ENCODE results near the gene OR7D4.

Gene OR7D4

GRCh38 chr19:9171393-9171991, 47.9 kb downstream of the OR7D4 start:
- H3K27me3 ChIP-seq (ENCODE audit: insufficient read depth, low read length): no peaks in the 10 kb centered on the region
- TF ChIP-seq, protein P1, sequence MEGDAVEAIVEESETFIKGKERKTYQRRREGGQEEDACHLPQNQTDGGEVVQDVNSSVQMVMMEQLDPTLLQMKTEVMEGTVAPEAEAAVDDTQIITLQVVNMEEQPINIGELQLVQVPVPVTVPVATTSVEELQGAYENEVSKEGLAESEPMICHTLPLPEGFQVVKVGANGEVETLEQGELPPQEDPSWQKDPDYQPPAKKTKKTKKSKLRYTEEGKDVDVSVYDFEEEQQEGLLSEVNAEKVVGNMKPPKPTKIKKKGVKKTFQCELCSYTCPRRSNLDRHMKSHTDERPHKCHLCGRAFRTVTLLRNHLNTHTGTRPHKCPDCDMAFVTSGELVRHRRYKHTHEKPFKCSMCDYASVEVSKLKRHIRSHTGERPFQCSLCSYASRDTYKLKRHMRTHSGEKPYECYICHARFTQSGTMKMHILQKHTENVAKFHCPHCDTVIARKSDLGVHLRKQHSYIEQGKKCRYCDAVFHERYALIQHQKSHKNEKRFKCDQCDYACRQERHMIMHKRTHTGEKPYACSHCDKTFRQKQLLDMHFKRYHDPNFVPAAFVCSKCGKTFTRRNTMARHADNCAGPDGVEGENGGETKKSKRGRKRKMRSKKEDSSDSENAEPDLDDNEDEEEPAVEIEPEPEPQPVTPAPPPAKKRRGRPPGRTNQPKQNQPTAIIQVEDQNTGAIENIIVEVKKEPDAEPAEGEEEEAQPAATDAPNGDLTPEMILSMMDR (IDR thresholded peaks at IDR 0.05; ENCODE audit: low read length): no peak
- no peak for TF ChIP-seq EZH2 (IDR thresholded peaks at IDR 0.05; ENCODE audit: borderline replicate concordance, low read length)
- H3K9me2 ChIP-seq (ENCODE audit: low read depth, low read length): no peaks in the 10 kb centered on the region

DNA sequence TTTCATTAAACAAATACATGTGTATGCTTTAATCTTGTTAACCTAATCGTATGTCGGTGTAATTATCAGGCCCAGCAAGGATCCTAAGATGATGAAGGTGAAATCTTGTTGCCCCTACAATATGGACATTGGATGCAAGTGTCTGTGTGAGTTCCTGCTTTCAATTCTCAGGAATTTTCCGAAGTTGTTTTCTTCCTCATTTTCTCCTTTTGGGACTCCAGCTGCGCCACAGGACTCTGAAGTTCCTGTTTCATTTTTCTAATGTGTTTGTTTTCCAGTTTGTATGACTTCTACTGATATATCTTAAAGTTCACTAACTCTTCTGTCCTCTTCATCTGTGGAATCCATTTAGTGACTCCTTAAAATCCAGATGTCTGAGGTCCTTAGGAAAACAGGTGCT, 52.5 kb downstream of the OR7D4 start:
- Histone ChIP-seq H3K27me3 (ENCODE audit: insufficient read depth, low read length) (no peaks in the 10 kb centered on the region), H3K4me2 (ENCODE audit: low read length) (no peak overlapping the region), H3K4me1 (ENCODE audit: insufficient read depth, low read length, severe bottlenecking) (no peaks in the 10 kb centered on the region), H3K4me3 (ENCODE audit: low read depth, low read length, poor library complexity, severe bottlenecking) (no peak overlapping the region), H3K9ac (ENCODE audit: low read length) (no peak overlapping the region), H3K9me2 (ENCODE audit: low read depth, low read length) (no peaks in the 10 kb centered on the region), H4K20me1 (ENCODE audit: insufficient read depth, low read length) (no peaks in the 10 kb centered on the region), H3K27ac (ENCODE audit: low read depth, low read length, poor library complexity, severe bottlenecking) (no peak overlapping the region), H3F3A (ENCODE audit: insufficient read depth, low read length) (no peaks in the 10 kb centered on the region), H2AFZ (ENCODE audit: low read length) (no peak overlapping the region), H3K79me2 (ENCODE audit: insufficient read depth, low read length) (no peaks in the 10 kb centered on the region), H3K9me3 (ENCODE audit: low read length) (peaks cover 8% of the 10 kb centered on the region), H3K36me3 (ENCODE audit: insufficient read depth, low read length) (peaks cover 44% of the 10 kb centered on the region)
- TF ChIP-seq, protein P1 (IDR thresholded peaks at IDR 0.05; ENCODE audit: low read length): no peak
- no peak for TF ChIP-seq EZH2 (IDR thresholded peaks at IDR 0.05; ENCODE audit: borderline replicate concordance, low read length)

More at GRCh38 chr19:9171393-9171991, 47.9 kb downstream of the OR7D4 start:
- Histone ChIP-seq H3K4me1 (ENCODE audit: insufficient read depth, low read length, severe bottlenecking) (no peaks in the 10 kb centered on the region), H3K9me3 (ENCODE audit: low read length) (no peaks in the 10 kb centered on the region), H3K27ac (ENCODE audit: low read depth, low read length, poor library complexity, severe bottlenecking) (no peak overlapping the region), H3K4me3 (ENCODE audit: low read depth, low read length, poor library complexity, severe bottlenecking) (no peak overlapping the region), H3F3A (ENCODE audit: insufficient read depth, low read length) (no peaks in the 10 kb centered on the region), H3K4me2 (ENCODE audit: low read length) (no peak overlapping the region), H4K20me1 (ENCODE audit: insufficient read depth, low read length) (no peaks in the 10 kb centered on the region), H3K36me3 (ENCODE audit: insufficient read depth, low read length) (peaks cover 7% of the 10 kb centered on the region), H2AFZ (ENCODE audit: low read length) (no peak overlapping the region), H3K9ac (ENCODE audit: low read length) (no peak overlapping the region), H3K79me2 (ENCODE audit: insufficient read depth, low read length) (no peaks in the 10 kb centered on the region)

DNA sequence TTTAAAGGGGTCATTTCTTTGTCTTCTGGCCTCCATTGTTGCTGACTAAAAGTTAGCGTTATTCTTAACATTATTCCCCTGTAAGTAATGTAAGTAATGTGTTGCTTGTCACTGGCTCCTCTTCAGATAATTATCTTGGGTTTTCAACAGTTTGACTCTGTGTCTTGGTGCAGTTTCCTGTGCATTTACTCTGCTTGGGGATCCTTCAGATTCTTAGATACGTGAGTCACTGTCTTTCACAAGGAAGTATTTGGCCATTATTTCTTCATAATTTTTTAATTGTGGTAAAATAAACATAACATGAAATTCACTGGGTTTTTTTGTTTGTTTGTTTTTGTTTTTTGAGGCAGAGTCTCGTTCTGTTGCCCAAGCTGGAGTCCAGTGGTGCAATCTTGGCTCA, 54.1 kb downstream of the OR7D4 start:
- no peak overlapping the region for H3K27ac ChIP-seq (ENCODE audit: low read depth, low read length, poor library complexity, severe bottlenecking)
- H3K4me3 ChIP-seq (ENCODE audit: low read depth, low read length, poor library complexity, severe bottlenecking): no peak overlapping the region
- no peaks in the 10 kb centered on the region for H3F3A ChIP-seq (ENCODE audit: insufficient read depth, low read length)
- no peak overlapping the region for H3K9ac ChIP-seq (ENCODE audit: low read length)
- H3K27me3 ChIP-seq (ENCODE audit: insufficient read depth, low read length): no peaks in the 10 kb centered on the region
- no peaks in the 10 kb centered on the region for H4K20me1 ChIP-seq (ENCODE audit: insufficient read depth, low read length)
- no peaks in the 10 kb centered on the region for H3K9me2 ChIP-seq (ENCODE audit: low read depth, low read length)
- H3K9me3 ChIP-seq (ENCODE audit: low read length): peaks cover 18% of the 10 kb centered on the region
- peaks cover 60% of the 10 kb centered on the region for H3K36me3 ChIP-seq (ENCODE audit: insufficient read depth, low read length)
- H2AFZ ChIP-seq (ENCODE audit: low read length): no peak overlapping the region
- TF ChIP-seq EZH2 (IDR thresholded peaks at IDR 0.05; ENCODE audit: borderline replicate concordance, low read length): no peak
- TF ChIP-seq, protein P1 (IDR thresholded peaks at IDR 0.05; ENCODE audit: low read length): no peak
- no peaks in the 10 kb centered on the region for H3K4me1 ChIP-seq (ENCODE audit: insufficient read depth, low read length, severe bottlenecking)
- H3K4me2 ChIP-seq (ENCODE audit: low read length): no peak overlapping the region
- no peaks in the 10 kb centered on the region for H3K79me2 ChIP-seq (ENCODE audit: insufficient read depth, low read length)

Data from OCI-LY1 (cell line).